Posterior cingulate gyrus (tissue), 11 donors: ENCODE data around the gene SLAIN2.

Experiments
- DNase-seq, 10 donors: peaks; one replicate each; pipeline versions ENCODE4 v3.0.0 to v3.0.0-alpha.2; 2020 to 2021; ENCODE audit warnings: mixed read lengths in 3 of 10
- intact Hi-C: fragments of 100-400 bp; cut with DNase I; formaldehyde crosslinking; loops from one replicate; pipeline ENCODE4 v1.15.1; 2023

Gene SLAIN2

GRCh38 chr4:48366611-48367010, 25.3 kb downstream of the SLAIN2 start:
- intact Hi-C loops, result no loop called here
- DNase-seq, result no peak

DNA sequence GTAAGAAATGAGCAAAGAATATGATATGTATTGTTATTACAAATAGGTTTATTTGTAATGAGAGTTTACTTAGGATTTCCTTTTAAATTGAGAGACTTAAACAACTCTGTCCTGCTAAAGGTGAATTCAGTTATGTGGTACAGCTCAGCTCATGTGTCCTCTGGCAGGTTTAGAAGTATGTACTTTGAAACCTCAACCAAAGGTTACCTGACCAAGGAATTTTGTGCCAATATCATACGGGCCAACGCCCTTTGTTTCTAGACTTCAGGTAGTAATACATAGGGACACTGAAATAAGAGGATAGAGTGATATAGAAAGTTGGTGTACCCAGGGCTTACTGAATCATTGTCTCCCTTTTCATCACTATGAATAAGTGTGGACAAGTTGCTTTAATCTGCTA, 25.7 kb downstream of the SLAIN2 start:
- no peak for DNase-seq
- intact Hi-C loops, result no loop called here

GRCh38 chr4:48368389-48368788, 27.1 kb downstream of the SLAIN2 start:
- intact Hi-C loops, result no loop called here
- DNase-seq, result no peak

GRCh38 chr4:48369248-48369647, 27.9 kb downstream of the SLAIN2 start:
- no peak for DNase-seq
- intact Hi-C loops, result no loop called here

DNA sequence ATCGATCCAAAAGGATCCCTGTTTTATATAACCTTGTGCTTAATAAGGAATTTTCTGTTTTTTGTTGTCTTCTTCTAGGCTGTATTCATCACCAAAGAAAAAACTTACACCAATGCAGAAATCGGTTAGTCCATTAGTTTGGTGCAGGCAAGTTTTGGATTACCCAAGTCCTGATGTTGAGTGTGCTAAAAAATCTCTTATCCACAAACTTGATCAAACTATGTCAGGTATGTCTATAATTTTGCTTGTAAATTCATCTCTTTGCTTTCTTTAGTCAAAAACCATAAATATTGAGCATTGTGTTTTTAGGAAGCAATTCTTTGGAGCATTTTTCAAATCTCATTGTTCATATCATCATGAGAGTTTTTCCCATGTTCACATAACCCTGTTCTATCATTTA, 28.4 kb downstream of the SLAIN2 start:
- intact Hi-C loops, result no loop called here
- DNase-seq, result no peak

DNA sequence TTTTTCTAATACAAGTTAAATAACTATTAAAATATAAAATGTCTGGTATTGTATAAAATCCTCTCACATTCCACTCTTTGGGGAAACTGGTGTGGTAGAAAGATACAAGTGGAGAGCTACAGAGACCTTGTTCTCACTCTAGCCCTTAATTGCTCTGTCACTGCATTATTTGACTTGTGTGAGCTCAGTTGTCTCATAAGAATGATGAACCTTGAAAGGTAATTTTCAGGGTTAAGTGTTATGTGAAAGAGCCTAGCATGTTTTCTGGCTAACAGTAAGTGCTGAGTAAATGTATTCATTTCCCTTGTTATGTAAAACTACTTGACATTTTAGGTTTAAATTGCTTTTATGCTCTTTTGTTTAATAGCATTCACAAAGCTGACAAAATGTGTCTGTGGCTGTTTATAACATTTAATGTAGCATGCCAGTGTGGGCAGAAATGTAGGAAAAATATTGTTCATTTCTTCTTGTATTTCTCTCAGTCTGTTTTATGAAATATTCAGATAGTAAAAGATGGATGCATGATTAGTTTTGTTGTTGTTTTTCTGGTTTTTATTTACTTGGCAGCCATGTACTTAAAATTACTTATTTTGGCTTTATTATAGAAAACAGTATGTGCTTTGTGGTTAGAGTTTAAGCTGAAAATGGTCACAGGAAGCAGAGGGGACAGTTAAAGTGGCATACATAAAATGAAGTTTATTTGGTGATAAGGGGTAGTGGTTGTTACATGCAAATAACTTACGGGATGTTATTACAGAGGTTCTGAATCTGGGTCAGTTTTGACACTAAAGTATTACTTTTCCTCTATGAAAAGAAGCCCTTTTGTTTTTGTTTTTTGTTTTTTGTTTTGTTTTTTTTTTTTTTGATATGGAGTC, 29.2 kb downstream of the SLAIN2 start:
- DNase-seq, result no peak
- intact Hi-C loops, result no loop called here

DNA sequence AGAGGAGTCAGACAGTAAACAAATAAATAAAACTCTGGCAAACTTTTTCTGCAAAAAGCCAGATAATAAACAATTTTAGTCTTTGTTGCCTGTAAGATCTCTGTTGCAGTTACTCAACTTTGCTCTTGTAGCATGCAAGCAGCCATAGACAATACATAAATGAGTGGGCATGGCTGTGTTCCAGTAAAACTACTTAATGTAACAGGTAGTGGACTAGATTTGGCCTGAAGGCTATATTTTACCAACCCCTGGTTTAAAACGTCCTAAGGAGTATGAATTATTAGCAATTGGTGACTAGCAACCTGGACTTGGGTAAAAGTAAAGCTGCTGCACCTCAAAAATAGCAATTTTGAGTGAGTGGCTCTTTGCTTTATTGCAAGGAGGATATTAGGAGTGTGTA, 30.9 kb downstream of the SLAIN2 start:
- intact Hi-C loops, result no loop called here
- no peak for DNase-seq

- intact Hi-C loops, result no loop called here
- no peak for DNase-seq
Measured at GRCh38 chr4:48375651-48376304, 34.4 kb downstream of the SLAIN2 start.

DNA sequence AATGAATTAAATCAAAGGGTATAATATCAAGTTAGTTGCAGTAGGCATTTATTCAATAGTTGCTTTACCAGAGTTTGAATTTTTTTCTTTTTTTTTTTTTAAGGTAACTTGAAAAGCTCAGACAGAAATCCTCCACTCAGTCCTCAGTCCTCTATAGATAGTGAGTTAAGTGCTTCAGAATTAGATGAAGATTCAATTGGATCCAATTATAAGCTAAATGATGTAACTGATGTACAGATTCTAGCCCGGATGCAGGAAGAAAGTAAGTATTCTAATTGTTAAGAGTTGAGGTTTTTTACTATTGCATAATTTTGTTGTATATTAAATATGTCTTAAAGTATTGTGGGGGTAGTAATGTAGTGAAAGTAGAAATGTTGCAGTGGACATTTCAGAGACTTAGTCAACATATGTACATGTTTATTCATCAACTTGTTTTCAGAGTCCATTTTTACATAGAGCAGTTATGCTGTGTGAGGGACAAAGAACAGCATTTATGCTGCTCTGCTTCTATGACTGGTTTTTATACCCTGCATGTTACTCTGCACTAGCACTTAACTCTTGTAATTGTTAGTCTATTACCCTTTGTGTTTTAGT, 38.4 kb downstream of the SLAIN2 start:
- intact Hi-C loops, result loop anchor here (10.0 kb wide), 1 partner anchor 45 kb away; no protein-coding TSS in a partner anchor
- DNase-seq, result no peak

DNA sequence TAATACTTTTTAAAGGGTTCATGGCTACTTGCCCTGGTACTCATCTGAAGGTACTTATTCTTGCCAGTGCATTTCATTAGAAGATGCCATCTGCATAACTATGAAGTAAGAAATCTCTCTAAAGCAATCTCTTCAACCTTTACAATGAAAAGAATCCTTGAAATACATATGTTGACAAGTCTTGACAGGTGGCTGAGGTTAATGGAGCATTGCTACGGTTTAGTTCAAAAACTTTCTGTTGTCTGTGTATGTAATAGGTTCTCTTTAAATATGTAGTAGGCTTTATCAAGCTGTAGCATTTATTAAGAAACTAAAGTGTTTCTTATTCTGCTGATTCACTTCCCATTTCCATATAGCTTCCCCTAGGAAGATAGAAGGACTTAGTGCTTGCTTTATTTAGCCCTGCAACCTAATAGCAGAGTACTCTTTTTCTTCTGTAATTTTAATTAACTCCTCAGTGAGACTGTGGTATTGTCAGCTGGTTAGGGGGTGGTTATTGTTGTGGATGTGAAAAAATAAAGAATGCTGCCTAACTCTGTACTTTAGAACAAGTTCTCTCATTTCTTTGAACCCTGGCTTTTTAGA, 39.3 kb downstream of the SLAIN2 start:
- intact Hi-C loops, result loop anchor here (10.0 kb wide), 1 partner anchor 46 kb away; no protein-coding TSS in a partner anchor
- no peak for DNase-seq

DNA sequence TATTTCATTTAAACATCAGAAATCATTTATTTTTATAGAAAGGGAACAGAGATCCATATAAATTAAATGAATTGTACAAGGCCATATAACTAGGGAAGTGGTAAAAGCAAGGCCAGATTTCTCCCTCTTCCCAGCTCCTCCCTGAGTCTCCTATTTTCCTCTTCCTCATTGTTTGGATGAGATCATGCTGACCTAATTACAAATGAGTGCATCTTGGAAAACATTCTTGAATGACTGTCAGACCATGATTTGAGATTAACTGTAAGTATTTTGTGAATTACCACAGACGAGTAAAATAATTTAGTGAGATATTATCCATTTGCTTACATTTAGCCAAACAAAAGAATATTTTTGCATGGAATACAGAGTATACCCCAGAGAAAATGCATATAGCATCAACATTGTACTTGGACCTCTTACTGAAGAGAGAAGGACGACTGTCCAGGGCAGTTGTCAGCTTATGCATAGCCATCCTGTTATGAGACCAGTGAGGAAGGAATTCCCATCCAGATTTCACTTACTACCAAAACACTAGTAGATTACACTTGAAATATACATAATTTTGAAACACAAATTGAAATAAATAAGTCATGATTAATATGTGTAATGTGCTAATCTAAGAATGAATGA, 47.3 kb downstream of the SLAIN2 start:
- intact Hi-C loops, result loop anchor here (10.0 kb wide), 1 partner anchor 54 kb away; no protein-coding TSS in a partner anchor
- DNase-seq, result no peak

DNA sequence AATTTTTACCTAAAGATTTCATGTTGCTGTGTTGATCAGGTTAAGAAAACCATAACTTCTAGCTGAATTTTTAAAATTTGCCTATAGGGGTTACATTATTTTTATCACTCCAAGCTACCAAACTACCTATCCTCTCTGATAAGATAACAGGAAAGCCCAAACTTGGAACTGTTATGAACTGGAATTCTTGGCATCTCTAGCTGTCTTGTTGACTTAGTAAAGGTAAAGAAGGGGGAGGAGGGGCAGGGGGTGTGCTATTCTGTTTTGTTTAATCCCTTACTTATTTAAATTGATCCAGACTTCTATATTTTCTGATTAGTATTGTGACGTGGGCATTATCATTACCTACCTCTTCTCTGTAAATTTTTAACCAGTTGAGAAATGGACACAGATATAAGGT, 54.7 kb downstream of the SLAIN2 start:
- intact Hi-C loops, result no loop called here
- no peak for DNase-seq

DNA sequence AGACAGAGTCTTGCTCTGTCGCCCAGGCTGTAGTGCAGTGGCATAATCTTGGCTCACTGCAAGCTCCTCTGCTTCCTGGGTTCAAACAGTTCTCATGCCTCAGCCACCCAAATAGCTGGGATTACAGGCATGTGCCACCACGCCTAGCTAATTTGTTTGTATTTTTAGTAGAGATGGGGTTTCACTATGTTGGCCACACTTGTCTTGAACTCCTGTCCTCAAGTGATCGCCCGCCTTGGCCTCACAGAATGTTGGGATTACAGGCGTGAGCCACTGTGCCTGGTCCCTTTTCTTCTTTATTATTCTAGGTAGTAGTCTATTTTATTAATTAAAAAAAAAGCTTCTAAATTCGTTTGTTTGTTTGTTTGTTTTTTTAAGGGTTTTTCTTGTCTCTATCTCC, 59.1 kb downstream of the SLAIN2 start:
- intact Hi-C loops, result no loop called here
- DNase-seq, result no peak

DNA sequence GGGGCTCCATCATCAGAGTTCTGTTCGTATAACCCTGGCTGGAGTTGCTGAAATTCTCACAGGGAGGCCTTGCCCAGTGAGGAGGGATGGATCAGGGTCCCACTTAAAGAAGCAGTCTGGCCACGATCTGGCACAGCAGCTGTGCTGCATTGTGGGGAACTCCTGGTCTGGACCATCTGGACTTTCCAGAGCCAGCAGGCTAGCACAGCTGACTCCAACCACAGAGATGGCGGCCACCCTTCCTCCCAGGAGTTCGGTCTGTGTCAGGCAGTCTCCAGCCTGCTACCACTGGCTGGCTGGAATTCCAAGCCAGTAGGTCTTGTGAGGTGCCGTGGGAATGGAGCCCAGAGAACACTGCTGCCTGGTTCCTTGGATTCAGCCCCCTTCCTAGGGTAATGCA, 62.0 kb downstream of the SLAIN2 start:
- intact Hi-C loops, result no loop called here
- DNase-seq, result peak in 2 of 10 donors; percentile 65 to 78

- intact Hi-C loops, result no loop called here
- DNase-seq, result no peak
Measured at GRCh38 chr4:48403779-48404178, 62.5 kb downstream of the SLAIN2 start.

- intact Hi-C loops, result no loop called here
- no peak for DNase-seq
Measured at GRCh38 chr4:48405924-48406323, 64.6 kb downstream of the SLAIN2 start.

GRCh38 chr4:48409203-48409602, 67.9 kb downstream of the SLAIN2 start:
- DNase-seq, result no peak
- intact Hi-C loops, result no loop called here

DNA sequence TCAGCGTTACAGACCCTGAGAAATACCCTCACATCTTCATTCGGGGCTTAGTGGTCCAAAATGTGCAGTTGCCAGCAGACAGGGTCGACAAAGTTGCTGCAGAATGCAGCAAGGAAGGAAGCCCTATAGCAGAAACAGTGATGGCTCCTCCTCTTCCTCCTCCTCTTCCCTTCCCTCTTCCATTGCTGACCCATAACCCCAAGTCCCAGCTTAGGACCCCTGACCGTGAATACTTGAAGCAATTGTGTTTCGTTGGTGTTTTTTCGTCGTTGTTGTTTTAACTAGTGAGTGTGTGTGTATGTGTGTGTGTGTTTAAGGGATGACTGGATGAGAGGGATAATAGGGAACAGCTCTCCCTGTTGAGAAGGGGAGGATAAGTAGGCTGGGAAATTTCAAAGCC, 69.5 kb downstream of the SLAIN2 start:
- intact Hi-C loops, result no loop called here
- no peak for DNase-seq

DNA sequence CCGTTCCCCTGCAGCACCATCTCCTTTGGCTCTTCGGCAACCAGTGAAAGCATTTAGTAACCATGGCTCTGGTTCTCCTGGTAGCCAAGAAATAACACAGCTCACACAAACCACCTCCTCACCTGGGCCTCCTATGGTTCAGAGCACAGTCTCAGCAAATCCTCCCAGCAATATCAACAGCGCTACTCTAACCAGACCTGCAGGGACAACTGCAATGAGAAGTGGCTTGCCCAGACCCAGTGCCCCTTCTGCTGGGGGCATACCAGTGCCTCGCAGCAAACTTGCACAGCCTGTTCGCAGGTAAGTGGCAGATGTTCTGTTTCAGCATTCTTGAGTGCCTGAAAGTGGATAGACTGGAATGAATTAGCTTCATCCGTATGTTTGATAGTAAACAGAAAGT, 78.8 kb downstream of the SLAIN2 start:
- peak in 1 of 10 donors; percentile 18 for DNase-seq
- intact Hi-C loops, result no loop called here

DNA sequence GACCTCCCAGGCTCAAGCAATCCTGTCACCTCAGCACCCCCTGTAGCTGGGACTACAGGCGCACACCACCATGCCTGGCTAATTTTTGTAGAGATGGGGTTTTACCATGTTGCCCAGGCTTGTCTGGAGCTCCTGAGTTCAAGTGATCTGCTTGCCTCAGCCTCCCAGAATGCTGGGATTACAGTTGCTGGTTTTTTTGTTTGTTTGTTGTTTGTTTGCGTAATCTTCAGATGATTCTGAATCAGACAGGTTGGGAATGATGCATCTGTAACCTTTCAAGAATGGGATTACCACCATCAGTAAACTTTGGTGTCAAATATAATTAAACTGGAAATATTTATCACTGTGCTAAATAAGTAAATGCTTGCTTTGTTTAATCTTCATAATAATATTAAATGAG, 79.8 kb downstream of the SLAIN2 start:
- DNase-seq, result no peak
- intact Hi-C loops, result no loop called here

DNA sequence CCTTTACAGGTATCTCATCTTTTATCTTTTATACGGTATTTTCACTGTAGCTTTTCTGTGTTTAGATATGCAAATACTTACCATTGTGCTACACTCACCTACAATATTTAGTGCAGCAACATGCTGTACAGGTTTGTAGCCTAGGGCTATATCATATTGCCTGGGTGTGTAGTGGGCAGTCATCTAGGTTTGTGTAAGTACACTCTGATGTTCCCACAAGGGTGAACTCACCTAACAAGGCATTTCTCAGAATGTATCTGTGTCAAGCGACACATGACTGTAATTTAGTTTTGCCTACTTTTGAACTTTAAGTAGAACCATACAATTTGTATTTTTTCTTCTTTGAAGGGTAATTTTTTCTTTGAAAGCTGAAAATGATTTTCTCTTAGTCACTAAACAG, 87.6 kb downstream of the SLAIN2 start:
- intact Hi-C loops, result no loop called here
- DNase-seq, result no peak
